ENCODE data around the gene NSMCE1.
"Not testable (repeated sequence)": the region's sequence is repeated elsewhere in the genome, so short reads cannot be mapped to it uniquely, and the experiment has no call there.

The NSMCE1 gene

GRCh38 chr16:27303256-27304100, 34.9 kb upstream of the NSMCE1 start:
- in situ Hi-C loops (cut with MboI; ENCODE audit: low sequenced_read_pairs), result no loop called here

GRCh38 chr16:27302126-27302525, 33.6 kb upstream of the NSMCE1 start:
- in situ Hi-C loops (cut with MboI; ENCODE audit: low sequenced_read_pairs), result no loop called here

- in situ Hi-C loops (cut with MboI; ENCODE audit: low sequenced_read_pairs), result no loop called here
These were observed 32.8 kb upstream of the NSMCE1 start for GRCh38 chr16:27301236-27301861.

- in situ Hi-C loops (cut with MboI; ENCODE audit: low sequenced_read_pairs), result no loop called here
These were observed 29.6 kb upstream of the NSMCE1 start for GRCh38 chr16:27298132-27298531.

- in situ Hi-C loops (cut with MboI; ENCODE audit: low sequenced_read_pairs), result no loop called here
These were observed 24.8 kb upstream of the NSMCE1 start for GRCh38 chr16:27293343-27293742.

GRCh38 chr16:27291722-27292240, 23.2 kb upstream of the NSMCE1 start:
- in situ Hi-C loops (cut with MboI; ENCODE audit: low sequenced_read_pairs), result no loop called here

GRCh38 chr16:27291106-27291505, 22.5 kb upstream of the NSMCE1 start:
- in situ Hi-C loops (cut with MboI; ENCODE audit: low sequenced_read_pairs), result no loop called here

GRCh38 chr16:27290562-27290961, 22.0 kb upstream of the NSMCE1 start:
- in situ Hi-C loops (cut with MboI; ENCODE audit: low sequenced_read_pairs), result no loop called here

GRCh38 chr16:27289669-27290068, 21.1 kb upstream of the NSMCE1 start:
- in situ Hi-C loops (cut with MboI; ENCODE audit: low sequenced_read_pairs), result no loop called here

- in situ Hi-C loops (cut with MboI; ENCODE audit: low sequenced_read_pairs), result not testable (repeated sequence)
These were observed 19.7 kb upstream of the NSMCE1 start for GRCh38 chr16:27288313-27288712.

- in situ Hi-C loops (cut with MboI; ENCODE audit: low sequenced_read_pairs), result no loop called here
These were observed 19.3 kb upstream of the NSMCE1 start for GRCh38 chr16:27287887-27288286.

GRCh38 chr16:27287051-27287811, 18.7 kb upstream of the NSMCE1 start:
- in situ Hi-C loops (cut with MboI; ENCODE audit: low sequenced_read_pairs), result no loop called here

- in situ Hi-C loops (cut with MboI; ENCODE audit: low sequenced_read_pairs), result no loop called here
These were observed 17.9 kb upstream of the NSMCE1 start for GRCh38 chr16:27286451-27286850.

- in situ Hi-C loops (cut with MboI; ENCODE audit: low sequenced_read_pairs), result no loop called here
These were observed 17.2 kb upstream of the NSMCE1 start for GRCh38 chr16:27285676-27286196.

GRCh38 chr16:27284865-27285675, 16.5 kb upstream of the NSMCE1 start:
- in situ Hi-C loops (cut with MboI; ENCODE audit: low sequenced_read_pairs), result no loop called here

- in situ Hi-C loops (cut with MboI; ENCODE audit: low sequenced_read_pairs), result no loop called here
These were observed 12.7 kb upstream of the NSMCE1 start for GRCh38 chr16:27281243-27281642.

GRCh38 chr16:27275394-27275793, 6.8 kb upstream of the NSMCE1 start:
- in situ Hi-C loops (cut with MboI; ENCODE audit: low sequenced_read_pairs), result no loop called here

- in situ Hi-C loops (cut with MboI; ENCODE audit: low sequenced_read_pairs), result not testable (repeated sequence)
These were observed 5.9 kb upstream of the NSMCE1 start for GRCh38 chr16:27274424-27274874.

- in situ Hi-C loops (cut with MboI; ENCODE audit: low sequenced_read_pairs), result no loop called here
These were observed 5.3 kb upstream of the NSMCE1 start for GRCh38 chr16:27273670-27274423.

- in situ Hi-C loops (cut with MboI; ENCODE audit: low sequenced_read_pairs), result no loop called here
These were observed 4.7 kb upstream of the NSMCE1 start for GRCh38 chr16:27273330-27273669.
